PFSK-1 (cell line): ENCODE results near the gene ERC1.

Experiments
- FOXP2 ChIP-seq: optimal IDR thresholded peaks from 2 replicates; pipeline ENCODE3; 2011; ENCODE audit warnings: borderline replicate concordance, control low read depth, inconsistent platforms; ENCODE audit not compliant: insufficient read depth; ENCODE audit errors: extremely low read length, extremely low read depth
- POLR2AphosphoS5 ChIP-seq: IDR thresholded peaks from 2 replicates; pipeline ENCODE4 v1.6.1; 2012; ENCODE audit warnings: low read depth, mild to moderate bottlenecking, control low read depth, low read length, moderate library complexity
- SIN3A ChIP-seq: IDR thresholded peaks from 2 replicates; pipeline ENCODE4 v1.6.1; 2012; ENCODE audit warnings: mild to moderate bottlenecking, low read length, moderate library complexity, borderline replicate concordance; ENCODE audit not compliant: insufficient read depth
- TAF1 ChIP-seq: IDR thresholded peaks from 2 replicates; pipeline ENCODE4 v1.6.1; 2012; ENCODE audit warnings: low read length, control low read depth, borderline replicate concordance; ENCODE audit not compliant: insufficient read depth
- TF ChIP-seq, protein P1 (sequence below), 2 experiments: IDR thresholded peaks; 2 replicates each; pipeline versions ENCODE4 v1.6.1 to v1.8.0; 2011 to 2012; ENCODE audit warnings: low read depth in 2 of 2, low read length in 2 of 2, control low read depth in 1 of 2, inconsistent platforms in 1 of 2, mild to moderate bottlenecking in 1 of 2, moderate library complexity in 1 of 2; ENCODE audit not compliant: insufficient read depth in 1 of 2

The ERC1 gene

DNA sequence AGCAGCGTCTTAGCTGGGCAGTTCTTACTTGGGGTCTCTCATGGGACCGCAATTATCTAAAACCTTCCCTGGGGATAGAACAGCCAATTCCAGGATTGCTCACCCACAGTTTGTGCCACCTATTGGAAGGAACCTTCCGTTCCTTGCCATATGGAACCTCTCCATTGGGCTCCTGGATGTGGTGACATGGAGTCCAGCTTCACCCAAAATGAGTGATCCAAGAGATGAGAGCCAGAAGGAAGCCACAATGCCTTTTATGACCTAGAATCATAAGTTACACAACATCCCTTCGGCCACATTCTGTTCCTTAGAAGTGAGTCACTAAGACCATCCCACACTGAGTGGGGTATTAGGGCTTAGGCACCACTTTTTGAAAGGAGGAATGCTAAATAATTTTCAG is 439.0 kb downstream of the ERC1 start:
- TF ChIP-seq, protein P1, sequence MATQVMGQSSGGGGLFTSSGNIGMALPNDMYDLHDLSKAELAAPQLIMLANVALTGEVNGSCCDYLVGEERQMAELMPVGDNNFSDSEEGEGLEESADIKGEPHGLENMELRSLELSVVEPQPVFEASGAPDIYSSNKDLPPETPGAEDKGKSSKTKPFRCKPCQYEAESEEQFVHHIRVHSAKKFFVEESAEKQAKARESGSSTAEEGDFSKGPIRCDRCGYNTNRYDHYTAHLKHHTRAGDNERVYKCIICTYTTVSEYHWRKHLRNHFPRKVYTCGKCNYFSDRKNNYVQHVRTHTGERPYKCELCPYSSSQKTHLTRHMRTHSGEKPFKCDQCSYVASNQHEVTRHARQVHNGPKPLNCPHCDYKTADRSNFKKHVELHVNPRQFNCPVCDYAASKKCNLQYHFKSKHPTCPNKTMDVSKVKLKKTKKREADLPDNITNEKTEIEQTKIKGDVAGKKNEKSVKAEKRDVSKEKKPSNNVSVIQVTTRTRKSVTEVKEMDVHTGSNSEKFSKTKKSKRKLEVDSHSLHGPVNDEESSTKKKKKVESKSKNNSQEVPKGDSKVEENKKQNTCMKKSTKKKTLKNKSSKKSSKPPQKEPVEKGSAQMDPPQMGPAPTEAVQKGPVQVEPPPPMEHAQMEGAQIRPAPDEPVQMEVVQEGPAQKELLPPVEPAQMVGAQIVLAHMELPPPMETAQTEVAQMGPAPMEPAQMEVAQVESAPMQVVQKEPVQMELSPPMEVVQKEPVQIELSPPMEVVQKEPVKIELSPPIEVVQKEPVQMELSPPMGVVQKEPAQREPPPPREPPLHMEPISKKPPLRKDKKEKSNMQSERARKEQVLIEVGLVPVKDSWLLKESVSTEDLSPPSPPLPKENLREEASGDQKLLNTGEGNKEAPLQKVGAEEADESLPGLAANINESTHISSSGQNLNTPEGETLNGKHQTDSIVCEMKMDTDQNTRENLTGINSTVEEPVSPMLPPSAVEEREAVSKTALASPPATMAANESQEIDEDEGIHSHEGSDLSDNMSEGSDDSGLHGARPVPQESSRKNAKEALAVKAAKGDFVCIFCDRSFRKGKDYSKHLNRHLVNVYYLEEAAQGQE (IDR thresholded peaks at IDR 0.05; ENCODE audit: insufficient read depth in 1 of 2, low read depth in 2 of 2, low read length in 2 of 2), result no peak

GRCh38 chr12:1434296-1434955 is 443.4 kb downstream of the ERC1 start:
- TF ChIP-seq, protein P1 (IDR thresholded peaks at IDR 0.05; ENCODE audit: insufficient read depth in 1 of 2, low read depth in 2 of 2, low read length in 2 of 2), result no peak
- TF ChIP-seq FOXP2 (no peak), SIN3A (no peak), POLR2AphosphoS5 (no peak), TAF1 (no peak)

DNA sequence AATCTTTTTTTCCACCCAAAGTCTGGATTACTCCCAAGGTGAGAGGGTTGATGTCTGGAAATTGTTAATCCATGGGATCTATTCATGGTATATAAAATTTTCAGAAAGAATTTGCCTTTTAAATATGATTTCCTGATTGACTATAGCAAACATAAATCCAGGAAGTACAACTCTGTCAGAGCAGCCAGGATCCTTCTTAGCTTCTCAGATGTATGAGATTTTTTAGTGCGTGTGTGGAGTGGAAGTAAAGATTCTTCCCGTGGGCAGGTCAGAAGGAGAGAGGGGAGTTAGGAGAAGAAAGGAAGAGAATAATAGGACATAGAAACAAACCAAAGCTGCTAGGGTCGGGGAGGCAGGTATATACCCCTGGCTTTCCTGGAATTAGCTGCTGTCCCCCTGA is 444.0 kb downstream of the ERC1 start:
- TF ChIP-seq FOXP2 (no peak), POLR2AphosphoS5 (no peak), SIN3A (no peak), TAF1 (no peak)
- TF ChIP-seq, protein P1 (IDR thresholded peaks at IDR 0.05; ENCODE audit: insufficient read depth in 1 of 2, low read depth in 2 of 2, low read length in 2 of 2), result no peak

- TF ChIP-seq, protein P1 (IDR thresholded peaks at IDR 0.05; ENCODE audit: insufficient read depth in 1 of 2, low read depth in 2 of 2, low read length in 2 of 2), result no peak
- TF ChIP-seq POLR2AphosphoS5 (no peak), SIN3A (no peak), FOXP2 (no peak), TAF1 (no peak)
Measured at GRCh38 chr12:1435456-1435855, 444.4 kb downstream of the ERC1 start.

DNA sequence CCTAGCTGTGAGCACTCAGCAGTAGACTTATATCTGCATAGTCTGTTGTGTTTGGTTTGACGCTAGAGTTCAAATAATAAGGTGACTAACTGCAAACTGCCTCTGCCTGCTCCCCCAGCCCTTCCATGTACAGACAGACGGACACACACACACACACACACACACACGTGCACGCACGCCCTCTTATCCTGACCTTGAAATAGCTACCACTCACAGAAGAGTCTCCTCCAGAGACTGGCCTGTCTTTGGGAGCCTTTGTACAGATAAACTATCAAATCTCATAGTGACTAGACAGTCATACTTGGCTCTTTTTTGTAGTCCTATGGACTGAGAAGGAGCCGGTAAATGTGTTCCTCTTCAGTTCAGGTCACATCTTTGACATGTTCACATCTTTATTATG is 445.0 kb downstream of the ERC1 start:
- TF ChIP-seq SIN3A (no peak), TAF1 (no peak), FOXP2 (no peak), POLR2AphosphoS5 (no peak)
- TF ChIP-seq, protein P1 (IDR thresholded peaks at IDR 0.05; ENCODE audit: insufficient read depth in 1 of 2, low read depth in 2 of 2, low read length in 2 of 2), result no peak
